ENCODE measurements around the gene OLFM4.

DNA sequence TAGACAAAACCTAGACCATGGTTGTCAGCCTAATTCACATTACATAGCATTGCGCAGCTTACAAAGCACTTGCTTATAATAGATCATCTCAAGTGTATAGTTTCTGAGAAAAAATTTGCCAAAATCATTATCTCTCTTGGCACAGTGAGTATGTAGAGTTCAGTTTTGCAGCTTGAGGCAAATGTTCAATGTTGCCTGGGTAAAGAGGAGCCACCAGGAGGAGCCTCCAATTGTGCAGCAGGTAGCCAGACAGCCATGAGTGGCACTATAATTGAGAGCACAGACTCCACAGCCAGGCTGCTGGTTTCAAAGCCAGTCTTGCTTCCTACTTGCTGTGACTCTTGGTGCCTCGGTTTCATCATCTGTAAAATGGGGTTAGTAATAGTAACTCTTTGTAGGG lies 24.0 kb upstream of the OLFM4 start:
- TF ChIP-seq, protein P1, sequence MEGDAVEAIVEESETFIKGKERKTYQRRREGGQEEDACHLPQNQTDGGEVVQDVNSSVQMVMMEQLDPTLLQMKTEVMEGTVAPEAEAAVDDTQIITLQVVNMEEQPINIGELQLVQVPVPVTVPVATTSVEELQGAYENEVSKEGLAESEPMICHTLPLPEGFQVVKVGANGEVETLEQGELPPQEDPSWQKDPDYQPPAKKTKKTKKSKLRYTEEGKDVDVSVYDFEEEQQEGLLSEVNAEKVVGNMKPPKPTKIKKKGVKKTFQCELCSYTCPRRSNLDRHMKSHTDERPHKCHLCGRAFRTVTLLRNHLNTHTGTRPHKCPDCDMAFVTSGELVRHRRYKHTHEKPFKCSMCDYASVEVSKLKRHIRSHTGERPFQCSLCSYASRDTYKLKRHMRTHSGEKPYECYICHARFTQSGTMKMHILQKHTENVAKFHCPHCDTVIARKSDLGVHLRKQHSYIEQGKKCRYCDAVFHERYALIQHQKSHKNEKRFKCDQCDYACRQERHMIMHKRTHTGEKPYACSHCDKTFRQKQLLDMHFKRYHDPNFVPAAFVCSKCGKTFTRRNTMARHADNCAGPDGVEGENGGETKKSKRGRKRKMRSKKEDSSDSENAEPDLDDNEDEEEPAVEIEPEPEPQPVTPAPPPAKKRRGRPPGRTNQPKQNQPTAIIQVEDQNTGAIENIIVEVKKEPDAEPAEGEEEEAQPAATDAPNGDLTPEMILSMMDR (IDR thresholded peaks at IDR 0.05), result no peak
- TF ChIP-seq POLR2A (IDR thresholded peaks at IDR 0.05), result no peak
